Stimulated activated CD8-positive, alpha-beta memory T cell treated with anti-CD3 and anti-CD28 coated beads, Interleukin-7, amount 100 ng/mL, for 1 hour (primary cell): Measurements from ENCODE around the gene IGSF9B.

Experiments
- DNase-seq, 2 donors: peaks; one replicate each; pipeline ENCODE4 v3.0.0-alpha.2; 2020; ENCODE audit warnings: low read depth in 2 of 2

Gene IGSF9B

DNA sequence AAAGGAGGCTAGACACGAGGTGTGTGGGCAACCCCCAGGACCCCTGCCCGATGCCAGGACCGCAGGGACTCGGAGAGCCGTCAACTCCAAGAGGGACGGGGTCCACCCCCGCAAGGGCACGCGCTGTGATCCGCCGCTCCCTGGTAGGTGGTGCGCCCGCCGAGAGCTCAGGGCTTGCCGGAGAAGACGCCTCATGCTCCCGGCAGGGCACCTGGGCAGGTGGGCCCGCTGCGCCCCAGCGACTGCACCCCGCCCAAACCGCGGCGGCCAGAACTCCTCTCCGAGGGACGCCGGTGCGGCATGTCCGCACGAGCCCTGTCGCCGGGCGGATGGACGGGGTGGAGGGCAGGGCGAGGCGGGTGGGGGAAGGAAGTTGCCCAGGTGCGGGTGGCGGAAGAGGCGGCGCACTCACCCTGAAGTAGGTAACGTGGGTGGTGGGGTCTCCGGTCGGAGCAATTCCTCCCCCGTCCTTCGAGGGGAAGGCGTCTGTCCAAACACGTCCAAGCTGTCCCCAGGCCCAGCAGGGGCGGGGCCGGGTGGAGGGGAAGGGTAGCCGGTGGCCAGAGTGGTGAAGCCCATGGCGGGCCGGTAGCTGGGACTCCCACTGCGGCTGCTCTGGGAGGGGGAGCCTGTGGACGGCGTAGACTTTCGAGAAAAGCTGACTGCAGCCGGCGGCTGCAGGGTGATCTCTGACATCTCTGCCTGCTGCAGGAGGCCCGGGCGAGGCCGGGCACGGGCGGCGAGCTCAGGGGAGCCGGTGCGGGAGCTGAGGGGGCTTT, 37.2 kb downstream of the IGSF9B start:
- no peak for DNase-seq

DNA sequence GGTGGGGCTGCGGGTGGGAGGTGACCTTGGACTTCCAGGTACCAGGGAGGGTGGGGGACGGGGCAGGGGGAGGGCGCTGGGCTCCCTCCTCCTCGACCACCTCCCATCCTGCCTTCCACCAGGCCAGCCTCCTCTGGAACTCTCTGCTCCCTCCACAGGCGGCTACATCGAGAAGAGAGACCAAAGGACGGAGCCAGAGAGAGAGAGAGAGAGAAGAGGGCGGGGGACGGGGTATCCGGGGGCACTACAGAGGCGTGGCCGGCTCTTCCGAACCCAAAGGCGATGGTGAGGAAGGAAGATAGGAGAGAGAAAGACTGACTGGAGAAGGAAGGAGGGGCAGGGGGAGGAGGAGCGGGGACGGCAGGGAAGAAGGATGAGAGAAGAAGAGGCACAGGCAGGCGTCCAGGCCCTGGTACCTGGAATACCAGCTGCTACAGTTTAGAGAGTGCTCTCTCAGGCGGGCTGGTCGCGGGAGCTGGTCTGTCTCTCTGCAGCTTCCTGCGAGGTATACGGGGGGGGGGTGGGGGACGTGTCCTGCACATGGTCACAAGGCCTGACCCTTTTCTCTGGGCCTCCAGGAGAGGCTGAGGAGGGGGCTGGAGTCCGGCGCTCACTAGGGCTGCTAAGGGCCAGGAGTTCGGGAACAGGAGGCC, 38.0 kb downstream of the IGSF9B start:
- no peak for DNase-seq

DNA sequence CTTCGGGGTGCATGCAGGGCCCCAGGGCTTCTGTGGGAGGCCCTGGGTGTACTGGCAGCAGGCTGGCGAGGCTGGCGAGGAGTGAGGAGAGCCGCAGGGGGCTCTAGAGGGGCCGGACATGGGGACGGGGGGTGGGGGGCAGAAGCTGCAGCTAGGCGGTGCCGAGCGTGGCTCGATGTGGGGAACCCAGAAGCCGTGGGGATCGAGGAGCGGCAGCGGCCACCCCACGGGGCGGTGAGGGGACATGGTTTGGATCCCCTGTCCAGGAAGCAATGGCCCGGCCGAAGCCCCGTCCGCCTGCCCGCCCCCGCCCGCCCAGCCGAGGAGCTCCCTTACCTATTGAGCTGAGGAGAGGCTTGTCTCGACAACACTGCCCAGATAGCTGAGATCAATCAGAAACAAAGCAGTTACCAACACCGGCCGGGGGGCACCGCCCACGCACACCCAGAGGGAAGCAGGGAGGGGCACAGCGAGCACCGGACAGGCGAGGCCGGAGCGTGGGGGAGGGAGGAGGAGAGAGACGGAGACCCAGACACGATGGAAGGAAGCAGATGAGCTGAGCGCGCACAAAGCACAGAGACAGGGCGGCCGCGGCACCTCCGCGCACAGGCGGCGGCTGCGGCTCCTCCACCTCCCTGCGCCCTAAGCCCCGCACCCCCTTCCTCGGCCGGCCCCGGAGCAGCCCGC, 38.7 kb downstream of the IGSF9B start:
- no peak for DNase-seq

DNA sequence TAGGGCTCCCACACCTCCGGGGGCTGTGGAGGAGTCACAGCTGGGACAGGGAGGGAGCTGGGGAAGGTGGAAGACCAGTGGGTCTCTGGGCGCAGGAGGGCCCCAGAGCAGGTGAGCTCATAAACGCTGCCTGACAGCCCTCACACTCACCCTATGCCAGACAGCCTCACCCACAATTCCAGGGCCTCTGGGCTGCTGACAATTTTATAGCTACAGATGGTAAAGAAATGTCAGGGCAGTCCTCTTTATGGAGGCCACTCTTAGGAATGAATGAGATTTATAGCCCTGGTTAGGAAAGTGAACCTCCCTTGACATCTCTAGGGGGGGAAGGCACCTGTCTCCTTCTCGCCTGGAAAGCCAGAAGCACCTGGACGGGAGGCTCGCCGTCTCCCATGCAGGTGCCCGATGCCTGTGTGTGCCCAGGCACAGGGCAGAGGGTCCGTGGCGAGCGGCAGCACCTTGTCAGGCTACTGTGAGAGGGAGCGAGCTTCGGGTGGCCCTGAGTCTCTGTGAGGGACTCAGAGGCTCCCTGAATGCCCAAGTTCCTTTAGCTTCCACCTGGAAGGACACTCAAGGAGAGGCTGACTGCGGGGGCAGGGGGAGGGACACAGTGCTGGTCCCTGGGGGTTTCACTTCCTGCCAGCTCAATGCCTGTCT, 39.9 kb downstream of the IGSF9B start:
- DNase-seq = no peak

DNA sequence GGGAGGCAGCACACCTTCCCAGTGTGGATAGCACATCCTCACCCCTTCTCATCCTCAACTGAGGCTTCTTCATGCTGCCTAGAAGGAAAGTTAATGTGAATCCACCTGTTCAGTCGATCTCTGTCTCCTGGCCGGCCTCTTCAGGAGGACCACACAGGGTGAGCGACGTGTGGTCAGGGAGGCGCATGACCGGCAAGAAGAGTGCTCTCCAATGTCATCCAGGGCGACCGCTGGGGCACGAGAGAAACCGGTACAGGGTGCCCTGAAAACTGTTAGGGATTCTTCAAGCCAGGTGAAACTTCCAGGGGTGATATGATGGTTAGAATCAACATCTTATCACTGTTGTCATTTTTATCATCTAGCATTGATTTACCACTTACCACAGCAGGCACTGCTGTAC, 43.0 kb downstream of the IGSF9B start:
- DNase-seq = no peak

DNA sequence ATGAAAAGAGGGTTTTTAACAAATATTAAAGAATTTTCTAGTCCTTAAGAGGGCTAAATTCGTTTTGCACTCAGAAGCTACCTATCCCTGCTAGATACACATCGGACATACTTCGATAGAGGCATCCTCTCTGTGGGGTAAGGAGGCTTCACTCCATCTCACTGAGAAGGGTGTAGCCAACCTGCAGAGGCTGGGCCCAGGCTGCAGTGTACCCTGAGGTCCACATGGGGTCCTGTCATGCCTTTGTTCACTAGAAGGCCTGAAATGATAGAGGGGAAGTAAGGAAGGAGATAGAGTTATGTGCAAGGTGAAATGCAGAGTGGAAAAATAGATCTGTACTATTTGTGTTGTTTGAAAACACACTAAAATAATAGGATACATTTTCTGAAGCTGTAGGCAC, 45.6 kb downstream of the IGSF9B start:
- no peak for DNase-seq

DNA sequence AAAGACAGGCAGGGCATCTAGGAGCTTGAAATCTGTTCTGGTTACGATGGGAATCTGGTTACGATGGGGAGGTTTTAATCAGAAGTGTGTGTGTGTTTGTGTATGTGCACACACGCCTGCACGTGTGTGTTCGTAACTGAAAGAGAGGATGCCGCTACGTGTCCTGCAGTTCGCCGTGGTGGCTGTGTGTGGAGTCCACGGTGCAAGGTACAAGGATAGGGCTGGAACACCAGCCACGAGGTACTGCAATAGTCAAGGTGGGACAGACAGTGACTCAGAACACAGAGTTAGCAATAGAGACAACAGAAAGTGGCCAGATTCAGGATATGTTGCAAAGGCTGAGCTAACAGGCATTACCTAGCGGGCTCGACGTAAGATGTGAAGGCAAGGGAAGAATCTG, 46.7 kb downstream of the IGSF9B start:
- DNase-seq = no peak

DNA sequence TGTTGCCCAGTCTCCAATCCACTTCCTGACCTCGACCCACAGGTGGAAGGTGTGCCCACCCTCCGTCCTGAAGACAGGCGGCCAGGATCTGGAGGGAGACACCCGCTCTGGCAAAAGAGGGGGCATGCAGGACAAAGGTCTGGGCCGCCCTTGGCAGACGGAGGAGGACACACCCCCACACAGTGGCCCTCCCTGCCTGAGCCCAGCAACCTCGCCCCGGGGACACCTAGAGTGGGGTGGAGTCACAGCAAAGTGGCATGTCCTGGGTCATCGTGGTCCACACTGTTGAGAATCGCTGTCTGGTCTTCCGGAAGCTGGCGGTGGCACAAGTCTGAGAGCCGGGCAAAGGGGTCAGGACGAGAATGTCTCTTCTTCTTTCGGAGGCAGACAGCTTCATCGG, 47.9 kb downstream of the IGSF9B start:
- no peak for DNase-seq

DNA sequence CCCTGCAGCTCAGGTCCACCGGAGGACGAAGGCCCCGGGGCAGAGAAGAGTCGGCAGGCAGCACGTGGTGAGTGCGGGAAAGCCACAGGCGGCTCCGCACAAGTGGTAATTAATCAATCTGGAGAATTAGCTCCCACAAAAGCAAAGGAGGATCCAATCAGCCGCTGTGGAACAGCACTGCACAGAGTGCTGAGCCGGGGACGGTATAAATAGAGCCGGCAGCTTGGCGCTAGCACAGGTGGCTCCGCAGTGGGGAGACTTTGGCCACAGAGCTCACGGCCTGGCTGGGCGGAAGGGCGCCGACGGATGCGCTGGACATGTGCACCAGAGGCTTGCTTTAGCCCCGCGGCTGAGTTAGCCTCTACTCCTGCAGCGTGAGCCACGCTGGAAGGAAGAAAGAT, 48.9 kb downstream of the IGSF9B start:
- DNase-seq = no peak

DNA sequence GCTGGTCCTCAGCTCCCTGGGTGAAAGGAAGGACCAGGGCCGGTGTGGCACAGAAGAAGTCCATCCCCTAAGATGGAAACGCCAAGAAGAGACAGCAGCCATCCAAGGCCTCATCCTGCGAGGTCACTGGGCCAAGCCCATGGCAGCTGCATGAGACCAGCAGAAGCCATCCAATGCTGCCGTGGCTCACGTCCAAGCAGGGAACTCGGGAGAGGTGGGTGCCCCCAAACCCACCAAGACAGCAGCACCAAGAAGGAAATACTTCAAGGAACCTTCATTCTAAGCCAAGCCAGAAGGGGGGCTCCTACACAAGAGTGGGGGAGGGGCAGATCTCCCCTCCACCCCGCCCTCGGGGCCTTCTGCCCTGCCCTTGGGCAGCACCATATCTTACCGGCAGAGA, 49.6 kb downstream of the IGSF9B start:
- DNase-seq = no peak

DNA sequence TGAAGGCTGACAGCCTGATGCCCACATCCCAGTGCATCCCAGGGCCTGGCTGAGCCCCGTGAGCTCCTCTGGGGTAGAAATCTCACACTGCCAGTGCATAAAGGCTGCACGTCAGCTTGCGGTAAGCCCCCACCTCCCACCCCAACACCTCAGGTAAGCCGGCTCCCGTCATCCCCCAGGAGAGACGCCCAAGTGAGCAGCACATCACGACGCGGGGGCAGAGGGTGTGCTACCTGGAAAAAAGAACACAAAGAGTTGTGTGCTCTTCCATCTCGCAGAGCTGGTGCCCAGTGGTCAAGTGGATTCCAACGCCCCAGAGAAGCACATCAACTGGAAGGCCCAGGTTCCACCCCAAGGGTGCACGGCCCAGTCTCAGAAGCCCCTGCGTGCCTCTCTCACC, 50.0 kb downstream of the IGSF9B start:
- DNase-seq = no peak

DNA sequence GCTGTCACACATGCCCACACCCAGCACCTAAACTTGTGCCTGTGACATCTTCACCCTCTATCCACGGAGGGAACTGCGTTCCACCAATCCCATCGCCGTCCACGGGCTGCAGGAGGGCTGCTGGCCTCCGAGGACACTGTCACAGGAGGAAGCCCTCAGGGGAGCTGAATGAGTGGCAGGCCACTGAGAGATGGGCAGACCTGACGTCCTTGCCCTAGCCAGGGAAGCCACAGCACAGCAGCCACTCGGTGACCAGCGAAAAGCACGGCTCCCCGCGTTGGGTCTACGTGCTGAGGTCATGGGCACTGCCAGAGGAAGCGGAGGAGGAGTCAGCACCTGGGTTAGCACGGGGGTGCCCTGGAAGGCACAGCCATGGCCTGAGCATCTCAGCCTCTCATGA, 50.5 kb downstream of the IGSF9B start:
- no peak for DNase-seq

DNA sequence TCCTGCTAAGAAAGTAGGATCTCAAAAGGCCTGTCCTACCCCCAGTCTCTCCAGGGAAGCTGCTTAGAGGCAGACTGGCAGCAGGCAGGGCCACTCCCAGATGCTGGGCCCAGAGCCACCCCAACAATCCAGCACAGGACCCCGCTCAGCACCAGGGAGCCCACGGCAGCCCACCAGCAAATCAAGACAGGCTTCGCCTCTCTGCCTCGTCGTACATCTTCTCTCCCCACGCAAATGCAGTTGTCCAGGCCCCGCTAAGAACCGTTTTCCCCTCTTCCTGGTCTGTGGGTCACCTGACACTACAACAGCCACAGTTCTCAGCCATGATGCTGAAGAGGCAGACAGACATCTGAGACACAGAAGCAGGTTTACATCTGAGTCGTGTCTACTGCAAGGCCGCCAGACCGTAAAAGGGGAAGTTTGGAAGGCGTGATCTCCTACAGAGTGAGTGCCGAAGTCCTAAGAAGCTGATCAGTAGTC, 51.1 kb downstream of the IGSF9B start:
- no peak for DNase-seq

DNA sequence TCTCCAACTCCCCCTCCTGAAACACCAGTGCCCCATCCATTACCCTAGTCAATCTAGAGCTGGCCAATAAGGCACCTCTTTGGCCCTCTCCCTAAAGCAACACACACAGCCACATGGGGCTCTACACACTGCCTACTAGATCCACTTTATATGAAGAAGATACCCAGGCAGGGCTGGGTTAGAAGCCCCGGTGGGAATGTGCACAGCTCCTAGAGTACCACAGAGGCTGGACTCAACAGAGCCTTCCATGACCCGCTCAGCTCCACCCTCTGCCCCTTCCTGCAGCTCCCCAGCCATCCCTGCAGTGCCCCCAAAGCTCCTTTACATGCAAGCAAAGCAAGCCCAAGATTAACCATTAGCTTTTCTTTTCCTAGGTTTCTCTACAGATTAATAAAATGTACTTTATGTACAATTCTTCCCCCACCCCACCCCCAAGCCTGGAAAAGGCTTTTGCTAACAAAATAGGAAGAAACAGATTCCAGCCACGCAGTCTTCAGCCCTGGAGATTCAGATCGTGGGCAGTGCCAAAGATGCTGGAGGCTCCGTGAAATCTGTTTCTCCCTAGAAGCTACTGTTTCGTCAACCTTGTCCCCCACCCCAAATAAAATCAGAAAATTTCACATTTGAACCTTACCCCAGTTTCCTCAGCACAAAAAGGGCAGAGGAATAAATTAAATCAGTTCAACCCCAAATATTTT, 51.8 kb downstream of the IGSF9B start:
- DNase-seq = no peak

DNA sequence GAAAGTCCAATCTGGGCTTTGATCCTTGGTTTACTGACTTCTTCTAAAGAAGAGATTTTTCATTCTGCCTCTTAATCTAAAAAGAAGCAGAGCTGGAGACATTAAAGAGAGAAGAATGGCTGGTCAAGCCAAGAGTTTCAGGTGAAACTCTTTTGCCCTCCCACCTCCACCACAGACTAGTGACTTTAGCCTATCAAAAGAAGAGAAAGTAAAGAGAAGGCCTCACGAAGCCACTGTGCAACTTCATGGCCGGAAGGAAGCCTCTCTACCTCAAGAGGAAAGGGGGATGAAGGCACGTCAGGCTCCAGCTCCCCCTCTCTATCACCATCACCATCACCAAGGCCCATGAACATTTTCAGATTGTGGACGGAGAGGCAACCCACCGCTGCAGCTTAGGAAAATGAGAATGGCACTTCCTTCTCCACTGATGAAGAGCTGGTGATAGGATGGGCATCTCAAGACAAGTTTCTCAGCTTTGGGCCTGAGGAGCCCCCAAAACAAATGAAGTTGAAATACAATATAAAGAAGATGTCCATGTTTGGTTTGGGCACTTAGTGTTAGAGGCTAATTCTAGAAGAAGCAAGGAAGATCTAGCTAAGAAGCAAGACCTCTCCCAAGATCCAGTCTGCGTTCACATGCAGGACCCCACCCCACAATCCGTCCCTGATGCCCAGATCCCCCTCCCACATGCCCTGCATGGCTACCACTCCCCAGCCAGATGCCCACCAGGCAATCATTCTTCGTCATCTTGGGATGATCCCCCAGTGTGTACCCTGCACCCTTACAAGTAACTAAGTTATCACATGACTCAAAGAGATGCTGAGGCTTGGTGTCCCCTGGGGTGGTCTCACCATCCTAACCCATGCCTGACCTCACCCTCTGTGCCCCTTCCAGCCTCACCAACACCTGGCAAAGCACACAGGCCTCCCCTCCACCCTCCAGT, 52.6 kb downstream of the IGSF9B start:
- no peak for DNase-seq

DNA sequence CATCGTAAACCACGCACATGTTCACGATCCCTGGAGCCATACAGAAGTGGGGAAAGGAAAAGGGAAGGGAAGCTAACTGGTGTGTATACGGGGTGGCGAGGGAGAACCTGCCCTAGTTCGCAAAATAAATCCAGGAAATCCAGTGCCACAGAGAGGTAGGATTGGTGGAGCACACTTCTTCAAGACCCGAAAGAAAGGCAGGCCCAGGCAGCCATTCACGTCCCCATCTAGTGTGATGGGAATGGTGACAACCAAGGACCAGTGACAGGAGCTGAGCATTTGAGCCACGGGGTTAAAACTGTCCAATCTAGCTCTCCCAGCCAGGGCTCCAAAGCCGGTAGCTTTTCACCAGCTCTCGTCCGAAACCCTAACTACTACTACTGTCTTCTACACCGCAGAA, 53.7 kb downstream of the IGSF9B start:
- no peak for DNase-seq

DNA sequence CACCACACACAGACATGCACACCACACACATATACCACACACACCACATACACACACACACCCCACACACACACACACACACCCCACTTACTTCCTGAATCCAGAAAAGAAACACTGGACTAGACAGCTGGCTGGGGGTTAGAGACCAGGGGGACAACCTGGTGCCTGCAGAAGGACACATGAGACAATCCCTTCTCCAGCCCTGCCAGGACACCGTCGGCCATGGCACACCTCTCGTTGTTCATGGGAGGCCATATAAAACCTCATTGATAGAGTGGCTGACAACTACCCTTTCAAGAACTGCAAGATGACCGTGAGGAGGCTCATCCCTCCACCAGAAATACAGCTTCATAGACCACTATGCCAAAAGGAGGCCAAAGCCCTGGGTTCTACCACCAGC, 54.3 kb downstream of the IGSF9B start:
- no peak for DNase-seq

DNA sequence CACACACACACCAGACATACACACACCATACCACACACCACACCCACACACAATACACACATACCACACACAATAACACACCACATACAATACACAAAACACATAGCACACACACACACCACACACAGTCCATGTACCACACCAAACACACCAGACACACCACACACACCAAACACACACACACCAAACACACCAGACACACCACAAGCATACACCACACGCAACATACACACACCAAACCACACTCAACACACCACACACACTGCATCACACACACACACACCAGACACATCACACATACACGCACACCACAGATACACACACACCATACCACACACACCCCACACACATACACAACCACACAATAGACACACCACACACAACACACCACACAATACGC, 54.8 kb downstream of the IGSF9B start:
- DNase-seq = no peak

DNA sequence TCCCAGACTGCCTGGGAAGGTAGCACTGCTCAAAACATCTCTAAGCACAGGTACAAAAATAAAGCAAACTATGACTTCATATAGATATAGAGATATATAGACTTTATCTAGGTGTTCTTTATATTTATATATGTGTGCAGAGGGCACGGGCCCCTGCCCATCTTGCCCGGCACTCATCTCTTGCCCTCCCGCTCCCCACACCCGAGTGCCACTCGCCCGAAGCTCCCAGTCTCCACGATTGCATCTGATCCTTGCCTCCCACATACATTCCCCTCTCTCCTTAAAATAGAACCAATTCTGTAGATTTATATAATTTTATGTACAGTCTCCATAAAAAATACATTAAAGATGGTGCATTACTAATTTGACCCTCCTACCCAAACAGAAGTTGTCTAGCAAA, 55.5 kb downstream of the IGSF9B start:
- DNase-seq = no peak
